Duodenal mucosa (tissue), 2 donors: Measurements from ENCODE around the gene VPS39.

Experiments
- H3K27ac ChIP-seq: one replicate; pipeline ENCODE4 v1.7.0; 2013; ENCODE audit warnings: low read depth, low read length
- H3K27me3 ChIP-seq, 2 donors: one replicate each; pipeline ENCODE4 v1.7.0; 2013; ENCODE audit warnings: low read length in 2 of 2, control low read depth in 1 of 2; ENCODE audit not compliant: insufficient read depth in 2 of 2, control insufficient read depth in 1 of 2
- H3K36me3 ChIP-seq, 2 donors: one replicate each; pipeline ENCODE4 v1.7.0; 2013; ENCODE audit warnings: low read length in 2 of 2, control low read depth in 1 of 2; ENCODE audit not compliant: insufficient read depth in 2 of 2, control insufficient read depth in 1 of 2
- H3K4me1 ChIP-seq, 2 donors: one replicate each; pipeline ENCODE4 v1.7.0; 2013; ENCODE audit warnings: low read length in 2 of 2, control low read depth in 1 of 2; ENCODE audit not compliant: insufficient read depth in 2 of 2, control insufficient read depth in 1 of 2
- H3K4me3 ChIP-seq, 2 donors: one replicate each; pipeline ENCODE4 v1.7.0; 2013; ENCODE audit warnings: low read length in 2 of 2, low read depth in 1 of 2
- H3K9ac ChIP-seq, 2 donors: one replicate each; pipeline ENCODE4 v1.7.0; 2013; ENCODE audit warnings: low read length in 2 of 2, low read depth in 1 of 2
- H3K9me3 ChIP-seq, 2 donors: one replicate each; pipeline ENCODE4 v1.7.0; 2013; ENCODE audit warnings: low read length in 2 of 2, control low read depth in 1 of 2; ENCODE audit not compliant: control insufficient read depth in 1 of 2

The VPS39 gene

DNA sequence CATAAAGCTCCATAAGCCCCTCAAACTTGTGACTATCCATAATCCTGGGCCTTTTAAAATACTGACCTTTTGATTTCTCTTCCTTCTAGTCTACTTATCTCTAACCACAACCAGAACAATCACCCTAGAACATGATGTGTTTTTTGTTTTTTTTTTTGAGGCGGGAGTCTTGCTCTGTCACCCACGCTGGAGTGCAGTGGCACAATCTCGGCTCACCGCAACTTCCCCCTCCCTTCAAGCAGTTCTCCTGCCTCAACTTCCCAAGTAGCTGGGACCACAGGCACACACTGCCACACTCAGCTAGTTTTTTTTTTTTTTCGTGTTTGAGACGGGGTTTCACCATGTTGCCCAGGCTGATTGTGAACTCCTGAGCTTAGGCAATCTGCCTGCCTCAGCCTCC, 25.1 kb downstream of the VPS39 start:
- H3K4me1 ChIP-seq = no peaks in the 10 kb centered on the region
- H3K27ac ChIP-seq = no peak overlapping the region
- no peak overlapping the region for H3K9ac ChIP-seq
- H3K4me3 ChIP-seq = no peak overlapping the region
- peaks cover 31 to 77% of the 10 kb centered on the region in 2 donors for H3K36me3 ChIP-seq
- H3K27me3 ChIP-seq = no peaks in the 10 kb centered on the region
- no peaks in the 10 kb centered on the region for H3K9me3 ChIP-seq

DNA sequence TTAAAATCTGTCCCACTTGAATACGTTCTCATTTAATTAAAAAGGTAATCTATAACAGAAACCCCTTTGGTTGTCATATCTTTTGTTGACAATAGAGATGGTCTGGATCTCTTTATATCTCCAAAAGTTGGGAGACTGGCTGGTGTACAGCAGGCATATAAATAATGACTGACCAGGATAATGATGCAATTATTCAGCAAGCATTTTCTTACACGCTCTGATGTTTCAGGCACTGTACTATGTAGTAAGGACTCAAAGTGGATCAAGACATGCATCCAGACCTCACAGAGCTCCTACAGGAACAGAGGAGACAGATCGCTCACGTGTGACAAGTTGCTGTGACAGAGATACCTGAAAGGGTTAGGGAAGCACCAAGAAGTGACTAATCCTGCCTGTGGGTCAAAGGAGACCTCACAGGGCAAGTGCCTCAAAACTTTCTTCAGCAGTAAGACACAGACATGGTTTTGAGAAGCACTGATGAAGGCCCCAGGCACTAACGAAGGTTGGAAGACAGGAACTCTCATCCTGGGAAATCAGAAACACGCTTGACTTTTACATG, 25.7 kb downstream of the VPS39 start:
- no peak overlapping the region for H3K4me3 ChIP-seq
- H3K9me3 ChIP-seq = no peaks in the 10 kb centered on the region
- no peak overlapping the region for H3K9ac ChIP-seq
- H3K4me1 ChIP-seq = no peaks in the 10 kb centered on the region
- H3K27me3 ChIP-seq = no peaks in the 10 kb centered on the region
- no peak overlapping the region for H3K27ac ChIP-seq
- H3K36me3 ChIP-seq = peaks cover 29 to 74% of the 10 kb centered on the region in 2 donors

DNA sequence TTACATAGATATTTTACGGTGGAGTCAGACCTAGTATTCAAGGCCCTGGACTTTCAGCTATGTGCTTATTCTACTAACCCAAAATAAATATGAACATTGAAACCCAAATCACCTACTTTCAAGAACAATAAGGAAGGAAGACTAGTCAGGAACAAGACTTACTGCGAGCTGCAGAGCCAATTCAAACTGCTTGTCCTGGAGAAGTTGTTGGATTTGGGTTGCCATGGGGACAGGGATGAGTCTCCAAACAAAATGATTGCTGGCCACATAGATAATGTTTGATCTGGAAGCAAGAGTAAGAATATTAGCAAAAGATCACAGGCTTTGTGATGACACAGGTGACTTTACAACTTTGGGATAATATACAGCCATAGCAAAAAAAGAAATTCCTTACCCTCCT, 30.0 kb downstream of the VPS39 start:
- Histone ChIP-seq H3K9ac (no peak overlapping the region), H3K36me3 (peaks cover 22 to 61% of the 10 kb centered on the region in 2 donors), H3K9me3 (no peaks in the 10 kb centered on the region), H3K27me3 (no peaks in the 10 kb centered on the region), H3K4me1 (no peaks in the 10 kb centered on the region), H3K4me3 (no peak overlapping the region), H3K27ac (no peak overlapping the region)

DNA sequence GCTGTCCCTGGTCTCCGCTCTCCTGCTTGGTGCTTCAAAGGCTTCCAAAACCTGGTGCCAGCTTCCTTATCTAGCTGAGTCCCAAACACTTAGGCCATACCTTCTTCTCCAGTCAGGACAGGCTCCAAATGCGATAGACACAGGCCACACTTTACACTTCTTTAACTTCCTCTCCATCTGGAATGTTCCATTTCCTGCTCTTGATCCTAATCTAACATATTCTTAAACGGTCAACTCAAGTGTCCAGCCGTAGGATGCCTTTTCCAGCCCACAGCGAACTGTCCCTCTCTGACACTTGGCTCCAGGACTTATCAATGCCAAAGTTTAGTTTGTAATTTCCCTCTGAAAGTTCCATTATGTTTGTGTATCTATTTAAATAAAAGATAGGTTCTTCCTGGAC, 32.4 kb downstream of the VPS39 start:
- no peak overlapping the region for H3K4me3 ChIP-seq
- no peaks in the 10 kb centered on the region for H3K27me3 ChIP-seq
- H3K4me1 ChIP-seq = peaks cover 3 to 6% of the 10 kb centered on the region in 2 donors
- H3K36me3 ChIP-seq = peaks cover 38 to 68% of the 10 kb centered on the region in 2 donors
- no peak overlapping the region for H3K9ac ChIP-seq
- H3K9me3 ChIP-seq = no peaks in the 10 kb centered on the region
- no peak overlapping the region for H3K27ac ChIP-seq

DNA sequence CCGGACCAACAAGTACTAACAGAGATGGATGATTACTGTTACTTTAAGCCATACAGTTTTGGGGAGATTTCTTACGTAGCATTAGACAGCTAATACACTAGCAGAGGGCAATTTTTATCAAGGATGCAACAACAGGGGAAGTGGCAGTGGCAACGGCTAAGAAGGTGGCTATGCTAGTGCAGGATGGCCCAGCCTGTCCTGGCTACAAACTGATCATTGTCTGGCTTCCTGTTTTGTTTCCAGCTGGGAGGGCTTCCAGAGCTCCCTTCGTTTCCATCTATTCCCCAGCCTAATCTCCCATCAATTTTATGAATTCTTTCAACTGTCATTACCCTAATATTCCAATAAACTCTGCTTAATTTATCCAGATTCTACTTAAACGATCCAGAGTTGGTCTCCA, 35.6 kb downstream of the VPS39 start:
- Histone ChIP-seq H3K4me1 (peaks cover 3 to 6% of the 10 kb centered on the region in 2 donors), H3K9ac (no peak overlapping the region), H3K27ac (no peak overlapping the region), H3K9me3 (no peaks in the 10 kb centered on the region), H3K36me3 (peaks cover 37 to 66% of the 10 kb centered on the region in 2 donors), H3K27me3 (no peaks in the 10 kb centered on the region), H3K4me3 (no peak overlapping the region)

DNA sequence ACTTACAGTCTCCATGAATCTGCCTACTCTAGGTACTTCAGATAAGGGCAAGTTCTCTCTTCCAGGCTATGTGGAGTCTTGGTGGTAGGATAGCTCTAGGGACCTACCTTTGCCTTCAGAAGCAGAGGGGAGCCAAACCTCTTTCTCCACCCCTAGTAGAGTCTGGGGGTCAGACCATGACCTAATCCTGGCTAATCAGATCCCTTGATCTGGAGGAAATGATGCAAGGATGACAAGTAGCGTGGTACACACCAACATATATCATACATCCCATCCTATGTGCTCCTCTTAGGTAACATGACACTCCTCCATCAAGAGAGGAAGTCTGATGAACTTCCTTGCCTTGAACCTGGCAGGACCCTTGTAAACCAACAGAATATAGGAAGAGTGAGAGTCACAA, 36.3 kb downstream of the VPS39 start:
- Histone ChIP-seq H3K4me3 (no peak overlapping the region), H3K9me3 (no peaks in the 10 kb centered on the region), H3K9ac (no peak overlapping the region), H3K36me3 (peaks cover 40 to 72% of the 10 kb centered on the region in 2 donors), H3K27me3 (no peaks in the 10 kb centered on the region), H3K27ac (no peak overlapping the region), H3K4me1 (peaks cover 3 to 6% of the 10 kb centered on the region in 2 donors)

DNA sequence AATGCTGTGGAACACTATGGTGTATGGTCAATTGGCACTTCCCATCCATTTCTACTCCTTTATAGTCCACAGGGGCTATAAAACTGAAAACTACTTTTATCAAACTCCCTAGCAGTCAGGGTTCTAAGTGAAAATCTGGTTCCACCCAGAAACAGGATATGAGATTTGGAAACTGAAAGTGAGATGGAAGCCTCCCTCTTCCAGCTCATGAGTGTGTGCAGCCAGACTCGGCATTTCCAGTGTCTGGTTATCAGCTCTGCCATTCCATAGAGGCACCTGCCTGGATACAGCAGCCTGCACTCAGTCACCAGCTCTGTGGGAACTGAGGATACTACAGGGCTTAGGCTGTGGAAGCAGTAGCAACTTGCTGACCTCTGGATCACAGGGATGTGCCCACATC, 37.0 kb downstream of the VPS39 start:
- no peaks in the 10 kb centered on the region for H3K27me3 ChIP-seq
- H3K27ac ChIP-seq = no peak overlapping the region
- peaks cover 3 to 6% of the 10 kb centered on the region in 2 donors for H3K4me1 ChIP-seq
- peaks cover 46 to 75% of the 10 kb centered on the region in 2 donors for H3K36me3 ChIP-seq
- no peaks in the 10 kb centered on the region for H3K9me3 ChIP-seq
- no peak overlapping the region for H3K4me3 ChIP-seq
- no peak overlapping the region for H3K9ac ChIP-seq

DNA sequence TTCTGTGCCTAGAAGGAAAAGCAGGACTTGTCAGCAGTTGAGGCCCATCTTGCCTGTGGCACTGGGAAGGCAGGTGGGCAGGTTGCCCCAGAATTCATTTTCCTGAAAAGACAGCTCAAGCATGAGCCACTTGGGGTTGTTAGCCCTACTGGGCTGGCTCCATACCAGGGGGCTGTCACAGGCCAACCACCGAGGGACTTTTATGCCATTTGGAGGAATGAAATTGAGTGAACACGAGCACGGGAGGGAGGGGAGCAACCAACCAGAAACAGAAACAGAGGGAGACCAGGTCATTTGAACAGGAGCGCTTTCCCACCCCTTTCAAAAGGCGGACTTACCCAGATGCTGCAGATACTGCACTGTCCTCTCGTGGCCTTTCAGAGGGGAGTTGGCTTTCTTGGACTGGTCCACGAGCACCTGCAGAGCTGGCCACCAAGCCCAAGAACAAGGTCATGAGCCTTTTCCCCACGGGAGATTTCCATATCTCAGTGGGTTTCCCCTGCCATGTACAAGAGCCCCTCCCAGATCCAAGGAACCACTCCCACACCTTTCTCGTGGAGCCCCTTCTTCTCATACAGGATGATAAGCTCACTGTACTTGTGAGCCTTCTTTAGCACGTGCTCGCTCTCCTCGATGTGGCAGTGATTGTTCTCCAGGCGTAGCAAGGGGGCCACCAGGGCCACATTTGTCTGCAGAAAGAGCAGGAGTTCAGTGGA, 41.7 kb downstream of the VPS39 start:
- Histone ChIP-seq H3K9me3 (no peaks in the 10 kb centered on the region), H3K27ac (no peak overlapping the region)

DNA sequence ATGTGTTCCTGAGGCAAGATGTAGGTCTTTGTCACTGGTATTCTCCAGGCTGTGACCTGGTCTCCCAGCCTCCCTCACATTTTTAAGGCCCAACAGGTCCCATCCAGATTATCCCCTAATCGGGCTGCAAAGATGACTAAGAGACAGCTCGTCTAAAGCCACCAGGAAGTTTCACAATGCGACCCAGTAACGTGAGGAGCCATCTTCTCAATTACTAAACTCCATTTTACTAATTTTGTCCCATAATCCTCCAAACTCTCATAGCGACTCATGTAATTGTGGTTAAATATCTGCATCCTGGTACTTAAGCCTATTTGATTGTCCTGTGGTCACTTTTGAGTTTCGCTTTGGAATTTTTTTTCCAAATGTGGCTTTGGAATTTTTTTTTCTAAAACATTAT, 43.0 kb downstream of the VPS39 start:
- Histone ChIP-seq H3K27ac (no peak overlapping the region), H3K4me3 (no peak overlapping the region), H3K9ac (no peak overlapping the region), H3K4me1 (no peaks in the 10 kb centered on the region), H3K36me3 (peaks cover 83 to 88% of the 10 kb centered on the region in 2 donors), H3K27me3 (no peaks in the 10 kb centered on the region), H3K9me3 (no peaks in the 10 kb centered on the region)

More for the DNA sequence above, 41.7 kb downstream of the VPS39 start:
- Histone ChIP-seq H3K4me1 (peaks cover 0 to 3% of the 10 kb centered on the region in 2 donors), H3K27me3 (no peaks in the 10 kb centered on the region), H3K9ac (no peak overlapping the region), H3K4me3 (no peak overlapping the region), H3K36me3 (peaks cover 70 to 84% of the 10 kb centered on the region in 2 donors)

DNA sequence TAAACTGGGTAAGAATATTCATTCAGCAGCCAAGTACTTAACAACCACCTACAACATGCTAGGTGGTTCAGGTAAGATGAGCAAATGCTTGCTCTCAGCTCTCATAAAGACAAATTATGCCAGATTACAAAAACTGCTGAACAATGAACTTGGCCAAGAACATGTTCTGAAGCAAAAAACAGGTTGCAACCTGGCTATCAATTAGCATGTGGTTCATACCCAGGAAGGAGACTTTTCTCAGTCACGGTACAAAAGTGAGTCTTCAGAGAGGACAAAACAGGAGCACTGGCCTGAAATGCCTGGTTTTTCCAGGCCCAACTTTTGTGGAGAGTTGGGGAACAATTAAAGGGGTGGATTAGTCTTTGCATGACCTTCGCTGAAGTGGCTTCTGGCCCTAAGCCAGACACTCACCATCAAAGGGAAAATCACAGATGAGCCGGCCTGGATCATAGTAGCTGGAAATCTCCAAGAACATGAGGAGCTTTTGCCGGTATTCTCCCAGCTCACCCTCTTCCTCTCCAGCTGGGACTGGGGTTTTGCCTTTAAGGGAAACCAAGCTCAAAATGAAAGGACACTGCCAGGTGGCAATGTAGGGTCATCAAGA, 44.1 kb downstream of the VPS39 start:
- Histone ChIP-seq H3K9me3 (no peaks in the 10 kb centered on the region), H3K4me3 (no peak overlapping the region), H3K36me3 (peaks cover 87 to 93% of the 10 kb centered on the region in 2 donors), H3K27ac (no peak overlapping the region), H3K9ac (no peak overlapping the region), H3K4me1 (no peaks in the 10 kb centered on the region), H3K27me3 (no peaks in the 10 kb centered on the region)
